Endothelial cell (in vitro differentiated cells): Measurements from ENCODE around the gene PKD2L1. TPM values are rescaled to one million over a fixed set of nuclear protein-coding genes. Genes with fewer than 3 reads are reported as not detected.

Experiments
- DNase-seq: peaks from one replicate; pipeline ENCODE4 v3.0.0; 2021; ENCODE audit warnings: low spot score
- H3K27ac Mint-ChIP-seq: one replicate; pipeline ENCODE4 v1.8.0; 2021; ENCODE audit warnings: mixed read lengths, inconsistent platforms; ENCODE audit not compliant: unreplicated experiment
- H3K27me3 Mint-ChIP-seq: one replicate; pipeline ENCODE4 v1.8.0; 2021; ENCODE audit warnings: mild to moderate bottlenecking, moderate library complexity, mixed read lengths, inconsistent platforms; ENCODE audit not compliant: unreplicated experiment
- H3K36me3 Mint-ChIP-seq: one replicate; pipeline ENCODE4 v1.8.0; 2021; ENCODE audit warnings: mild to moderate bottlenecking, low read depth, mixed read lengths, inconsistent platforms; ENCODE audit not compliant: unreplicated experiment
- H3K4me1 Mint-ChIP-seq: one replicate; pipeline ENCODE4 v1.8.0; 2021; ENCODE audit warnings: mild to moderate bottlenecking, mixed read lengths, inconsistent platforms; ENCODE audit not compliant: unreplicated experiment
- H3K4me3 Mint-ChIP-seq: one replicate; pipeline ENCODE4 v1.8.0; 2021; ENCODE audit warnings: mild to moderate bottlenecking, mixed read lengths, inconsistent platforms; ENCODE audit not compliant: unreplicated experiment
- H3K9me3 Mint-ChIP-seq: one replicate; pipeline ENCODE4 v1.8.0; 2021; ENCODE audit warnings: mixed read lengths, inconsistent platforms; ENCODE audit not compliant: unreplicated experiment
- total RNA-seq: library from RNA; stranded (reverse); fragmentation: NEBNext Ultra II Directional; extraction: Animal tissue kit (Norgen Biotek cat#: 25700); gene quantifications from one replicate; pipeline ENCODE4 v1.2.1, GENCODE V29; 2021; ENCODE audit not compliant: unreplicated experiment
- TF ChIP-seq, protein P1 (sequence below): fragments of 200-600 bp; sonication (generic); IDR thresholded peaks from one replicate; pipeline ENCODE4 v1.5.0; 2021; ENCODE audit warnings: antibody characterized with exemption; ENCODE audit not compliant: unreplicated experiment

PKD2L1 gene
- total RNA-seq, 1 donor from 2014 or later, result 0.44 TPM

DNA sequence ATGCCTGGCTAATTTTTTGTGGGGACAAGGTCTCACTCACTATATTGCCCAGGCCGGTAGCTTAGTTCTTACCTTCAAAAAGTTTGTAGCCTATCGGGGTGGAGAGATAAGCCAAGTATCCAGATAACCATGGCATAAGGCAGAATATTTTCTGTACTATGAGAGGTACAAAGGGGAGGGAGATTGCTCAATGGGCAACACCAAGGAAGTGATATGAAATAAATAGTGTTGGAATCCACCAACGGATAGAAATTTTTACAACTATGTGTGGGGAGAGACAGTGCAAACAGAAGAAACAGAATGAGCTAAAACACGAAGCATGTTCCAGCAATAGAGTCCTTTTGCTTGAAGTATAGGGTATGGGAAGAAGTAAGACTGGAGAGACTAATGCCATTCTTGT is 25.1 kb upstream of the PKD2L1 start:
- H3K4me1 Mint-ChIP-seq, result peaks cover 82% of the 10 kb centered on the region
- peak overlapping the region; percentile 79 for H3K4me3 Mint-ChIP-seq
- no peaks in the 10 kb centered on the region for H3K9me3 Mint-ChIP-seq
- peaks cover 77% of the 10 kb centered on the region for H3K36me3 Mint-ChIP-seq
- TF ChIP-seq, protein P1, sequence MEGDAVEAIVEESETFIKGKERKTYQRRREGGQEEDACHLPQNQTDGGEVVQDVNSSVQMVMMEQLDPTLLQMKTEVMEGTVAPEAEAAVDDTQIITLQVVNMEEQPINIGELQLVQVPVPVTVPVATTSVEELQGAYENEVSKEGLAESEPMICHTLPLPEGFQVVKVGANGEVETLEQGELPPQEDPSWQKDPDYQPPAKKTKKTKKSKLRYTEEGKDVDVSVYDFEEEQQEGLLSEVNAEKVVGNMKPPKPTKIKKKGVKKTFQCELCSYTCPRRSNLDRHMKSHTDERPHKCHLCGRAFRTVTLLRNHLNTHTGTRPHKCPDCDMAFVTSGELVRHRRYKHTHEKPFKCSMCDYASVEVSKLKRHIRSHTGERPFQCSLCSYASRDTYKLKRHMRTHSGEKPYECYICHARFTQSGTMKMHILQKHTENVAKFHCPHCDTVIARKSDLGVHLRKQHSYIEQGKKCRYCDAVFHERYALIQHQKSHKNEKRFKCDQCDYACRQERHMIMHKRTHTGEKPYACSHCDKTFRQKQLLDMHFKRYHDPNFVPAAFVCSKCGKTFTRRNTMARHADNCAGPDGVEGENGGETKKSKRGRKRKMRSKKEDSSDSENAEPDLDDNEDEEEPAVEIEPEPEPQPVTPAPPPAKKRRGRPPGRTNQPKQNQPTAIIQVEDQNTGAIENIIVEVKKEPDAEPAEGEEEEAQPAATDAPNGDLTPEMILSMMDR, result no peak
- peak overlapping the region; percentile 16 for H3K27ac Mint-ChIP-seq
- peaks cover 4% of the 10 kb centered on the region for H3K27me3 Mint-ChIP-seq
- DNase-seq, result no peak

DNA sequence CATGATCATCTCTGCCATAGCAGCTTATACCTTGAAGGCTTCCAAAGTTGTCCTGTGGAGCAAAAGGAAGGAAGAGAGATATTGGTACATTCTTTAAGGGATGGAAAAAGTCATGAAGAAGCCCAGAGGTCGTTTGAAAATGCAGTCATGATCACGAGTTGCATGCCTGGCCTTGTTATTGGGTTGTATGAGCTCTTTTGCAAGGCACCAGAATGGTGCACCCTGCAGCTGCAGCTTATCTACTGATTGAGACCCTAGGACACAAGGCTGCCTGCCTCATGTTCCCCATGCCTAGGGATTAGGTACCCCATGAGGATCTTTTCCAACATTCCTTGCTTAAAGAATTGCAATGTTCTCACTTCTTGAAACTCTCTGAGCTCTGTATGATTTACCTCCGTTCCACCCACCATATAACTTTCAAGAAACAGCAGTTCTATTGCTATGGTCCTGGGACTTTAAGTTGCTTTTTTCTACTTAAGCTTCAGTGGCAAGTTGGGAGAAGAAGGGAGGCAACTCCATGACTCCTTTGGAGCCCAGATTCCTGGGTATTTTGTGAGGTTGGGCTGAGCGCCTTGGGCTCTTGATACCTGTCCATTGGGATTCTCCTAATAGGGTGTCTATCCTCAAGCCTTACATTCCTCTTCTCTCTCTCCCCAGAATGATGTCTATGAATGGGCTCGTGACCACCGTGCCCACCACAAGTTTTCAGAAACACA is 23.9 kb upstream of the PKD2L1 start:
- H3K36me3 Mint-ChIP-seq, result peaks cover 76% of the 10 kb centered on the region
- H3K9me3 Mint-ChIP-seq, result no peaks in the 10 kb centered on the region
- peaks cover 2% of the 10 kb centered on the region for H3K27me3 Mint-ChIP-seq
- H3K27ac Mint-ChIP-seq, result peak overlapping the region; percentile 80
- TF ChIP-seq, protein P1, result no peak
- peaks cover 82% of the 10 kb centered on the region for H3K4me1 Mint-ChIP-seq
- DNase-seq, result no peak
- H3K4me3 Mint-ChIP-seq, result peak overlapping the region; percentile 80

DNA sequence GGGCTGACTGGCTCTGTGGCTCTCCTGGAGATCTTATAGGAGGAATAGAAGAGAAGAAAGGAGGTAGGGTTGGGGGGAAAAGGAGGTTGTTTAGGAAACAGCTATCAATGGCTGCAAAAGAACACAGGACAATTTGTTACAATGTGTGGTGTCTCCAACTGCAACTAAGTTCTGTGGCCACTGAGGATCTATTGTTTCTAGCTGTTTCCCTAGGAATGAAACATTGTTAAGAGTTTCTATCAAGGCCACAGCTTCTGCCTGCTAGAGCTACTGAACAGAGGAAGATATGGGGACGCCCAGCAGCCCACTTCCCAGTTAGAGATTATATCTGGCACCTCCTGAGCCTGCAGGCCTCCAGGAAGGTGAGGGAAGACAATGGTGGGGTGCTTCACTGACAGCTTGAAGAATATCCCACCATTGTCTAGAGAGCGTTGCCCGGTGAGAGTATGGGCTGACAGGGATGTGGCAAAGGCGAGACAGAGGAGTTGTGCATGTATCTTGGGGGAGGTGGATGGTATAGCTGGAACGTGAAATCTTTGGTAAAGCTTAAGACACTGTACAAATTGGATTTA is 21.0 kb upstream of the PKD2L1 start:
- peaks cover 6% of the 10 kb centered on the region for H3K27me3 Mint-ChIP-seq
- peak overlapping the region; percentile 99 for H3K4me3 Mint-ChIP-seq
- H3K36me3 Mint-ChIP-seq, result peaks cover 76% of the 10 kb centered on the region
- H3K9me3 Mint-ChIP-seq, result no peaks in the 10 kb centered on the region
- TF ChIP-seq, protein P1, result no peak
- DNase-seq, result no peak
- peak overlapping the region; percentile 92 for H3K27ac Mint-ChIP-seq
- peaks cover 80% of the 10 kb centered on the region for H3K4me1 Mint-ChIP-seq

DNA sequence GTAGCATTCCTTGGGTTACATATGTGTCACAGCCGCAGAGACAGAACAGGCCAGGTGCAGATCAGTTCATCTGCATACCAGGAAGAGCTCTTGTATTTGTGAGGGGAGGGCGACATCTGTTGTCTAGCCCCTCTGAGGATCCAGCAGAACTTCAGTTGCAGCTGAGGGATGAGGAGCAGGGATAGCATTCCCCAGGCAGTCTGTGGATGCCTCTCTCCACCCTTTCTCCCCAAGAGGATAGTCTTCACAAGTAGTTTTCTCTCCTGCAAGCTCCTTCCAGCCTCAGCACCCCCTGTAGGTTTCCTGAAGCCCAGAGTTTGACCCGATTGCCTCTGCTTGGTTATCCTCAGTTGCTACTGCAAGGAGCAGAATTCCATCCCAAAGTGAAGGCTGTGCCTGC is 19.6 kb upstream of the PKD2L1 start:
- Mint-ChIP-seq H3K4me1 (peaks cover 80% of the 10 kb centered on the region), H3K4me3 (peak overlapping the region; percentile 99), H3K27me3 (peaks cover 14% of the 10 kb centered on the region), H3K36me3 (peaks cover 66% of the 10 kb centered on the region), H3K9me3 (no peaks in the 10 kb centered on the region), H3K27ac (peak overlapping the region; percentile 62)
- TF ChIP-seq, protein P1, result no peak
- DNase-seq, result no peak

DNA sequence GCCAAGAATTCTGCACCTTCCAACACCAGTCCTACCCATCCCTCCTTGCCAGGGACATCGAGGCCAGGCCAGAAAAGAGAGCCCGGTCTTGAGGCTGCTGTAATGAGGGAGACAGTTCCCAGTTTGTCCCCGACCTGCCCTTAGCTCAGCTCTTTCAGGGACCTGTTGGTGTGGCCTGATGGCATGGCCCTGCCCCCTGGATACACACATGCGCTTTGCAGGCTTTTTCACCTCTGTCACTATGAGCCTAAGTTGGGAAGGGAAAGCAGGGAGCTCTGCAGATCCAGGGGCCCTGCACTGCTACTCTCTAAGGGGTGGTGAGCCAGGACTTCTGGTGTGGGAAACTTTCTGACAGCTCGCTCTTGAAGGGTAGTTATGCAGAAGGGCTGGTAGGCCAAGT is 19.1 kb upstream of the PKD2L1 start:
- Mint-ChIP-seq H3K4me1 (peaks cover 77% of the 10 kb centered on the region), H3K27ac (peak overlapping the region; percentile 62)

More for the DNA sequence above, 19.1 kb upstream of the PKD2L1 start:
- H3K9me3 Mint-ChIP-seq, result no peaks in the 10 kb centered on the region
- no peak for DNase-seq
- peak overlapping the region; percentile 99 for H3K4me3 Mint-ChIP-seq
- TF ChIP-seq, protein P1, result no peak
- H3K27me3 Mint-ChIP-seq, result peaks cover 14% of the 10 kb centered on the region
- peaks cover 60% of the 10 kb centered on the region for H3K36me3 Mint-ChIP-seq
